SK-N-SH (cell line): Measurements from ENCODE around the gene STK4. TPM values are rescaled to one million over a fixed set of nuclear protein-coding genes. Genes with fewer than 3 reads are reported as not detected.

Experiments used
- CTCF ChIA-PET: fragments of 300-600, 350-600 bp; formaldehyde crosslinking; extraction: SDS; loops from one replicate; lab custom pipeline; 2021; lab: Yijun Ruan, JAX
- POLR2A ChIA-PET: fragments of 350-600 bp; sonication (Branson Sonifier 250); formaldehyde crosslinking; extraction: SDS; loops from one replicate; lab custom pipeline; 2020; ENCODE audit warnings: antibody characterized with exemption, inconsistent platforms; lab: Yijun Ruan, JAX
- DNase-seq: peaks from one replicate; pipeline ENCODE4 v3.0.0; 2012
- H2AFZ ChIP-seq: fragments of 200-600 bp; sonication (generic); 2 replicates; pipeline ENCODE4 v1.8.1; 2016; ENCODE audit warnings: antibody characterized with exemption, mild to moderate bottlenecking, low read depth
- H3F3A ChIP-seq: fragments of 200-600 bp; sonication (generic); replicated peaks from 2 replicates; pipeline ENCODE3; 2016; ENCODE audit warnings: antibody characterized with exemption, mild to moderate bottlenecking; ENCODE audit not compliant: insufficient read depth
- H3K27ac ChIP-seq, 2 experiments: fragments of 200-500 bp in 1 of 2; fragments of 200-600 bp in 1 of 2; sonication (Bioruptor generic) in 1 of 2; sonication (generic), shearing (Covaris generic) in 1 of 2; 2 replicates each; pipeline versions ENCODE4 v1.5.1 to v1.6.1; 2014 to 2016; ENCODE audit warnings: low read depth in 2 of 2, inconsistent platforms in 1 of 2, low read length in 1 of 2, mild to moderate bottlenecking in 1 of 2, mixed read lengths in 1 of 2
- H3K27me3 ChIP-seq: fragments of 200-600 bp; sonication (generic), shearing (Covaris generic); 2 replicates; pipeline ENCODE4 v1.6.1; 2016; ENCODE audit warnings: mixed run types; ENCODE audit not compliant: insufficient read depth
- H3K36me3 ChIP-seq, 2 experiments: fragments of 200-500 bp in 1 of 2; fragments of 200-600 bp in 1 of 2; sonication (Bioruptor generic) in 1 of 2; sonication (generic) in 1 of 2; replicated peaks in 1 of 2; 2 replicates each; pipeline versions ENCODE3 to v1.5.1; 2014 to 2016; ENCODE audit warnings: low read length in 1 of 2, mild to moderate bottlenecking in 1 of 2; ENCODE audit not compliant: insufficient read depth in 2 of 2, control insufficient read depth in 1 of 2
- H3K4me1 ChIP-seq, 2 experiments: fragments of 200-500 bp in 1 of 2; fragments of 200-600 bp in 1 of 2; sonication (Bioruptor generic) in 1 of 2; sonication (generic), shearing (Covaris generic) in 1 of 2; 2 replicates each; pipeline versions ENCODE4 v1.5.1 to v1.6.1; 2014 to 2016; ENCODE audit warnings: low read depth in 1 of 2, low read length in 1 of 2, mixed run types in 1 of 2; ENCODE audit not compliant: insufficient read depth in 2 of 2, control insufficient read depth in 1 of 2
- H3K4me2 ChIP-seq: fragments of 200-600 bp; sonication (generic), shearing (Covaris generic); 2 replicates; pipeline ENCODE4 v1.6.1; 2017; ENCODE audit warnings: mixed run types
- H3K4me3 ChIP-seq, 2 experiments: fragments of 200-500 bp in 1 of 2; fragments of 200-600 bp in 1 of 2; sonication (Bioruptor generic) in 1 of 2; sonication (generic), shearing (Covaris generic) in 1 of 2; 2 replicates each; pipeline versions ENCODE4 v1.5.1 to v1.8.1; 2014 to 2016; ENCODE audit warnings: low read depth in 2 of 2, inconsistent platforms in 1 of 2, low read length in 1 of 2, mild to moderate bottlenecking in 1 of 2, mixed read lengths in 1 of 2, moderate library complexity in 1 of 2
- H3K79me2 ChIP-seq: fragments of 200-600 bp; sonication (generic); 2 replicates; pipeline ENCODE4 v1.8.1; 2017; ENCODE audit warnings: mild to moderate bottlenecking; ENCODE audit not compliant: insufficient read depth
- H3K9ac ChIP-seq: fragments of 200-600 bp; sonication (generic); 2 replicates; pipeline ENCODE4 v1.6.1; 2017; ENCODE audit warnings: mixed run types
- H3K9me2 ChIP-seq: fragments of 200-600 bp; sonication (generic); 2 replicates; pipeline ENCODE4 v1.6.1; 2017; ENCODE audit warnings: mixed run types
- H3K9me3 ChIP-seq: fragments of 200-600 bp; sonication (generic); 2 replicates; pipeline ENCODE4 v1.6.1; 2017; ENCODE audit warnings: mixed run types, mild to moderate bottlenecking, moderate library complexity
- H4K20me1 ChIP-seq: fragments of 200-600 bp; sonication (generic); 2 replicates; pipeline ENCODE4 v1.6.1; 2017; ENCODE audit warnings: mild to moderate bottlenecking, mixed run types; ENCODE audit not compliant: insufficient read depth
- GATA2 ChIP-seq: sonication (generic); formaldehyde crosslinking; IDR thresholded peaks from 2 replicates; pipeline ENCODE4 v1.5.0; 2020; ENCODE audit warnings: mild to moderate bottlenecking, missing genetic modification reagents
- MEF2A ChIP-seq: IDR thresholded peaks from 2 replicates; pipeline ENCODE4 v1.4.0; 2012; ENCODE audit warnings: low read depth, borderline replicate concordance
- NRF1 ChIP-seq: IDR thresholded peaks from 2 replicates; pipeline ENCODE4 v1.6.1; 2012; ENCODE audit warnings: low read depth, mild to moderate bottlenecking, low read length
- RCOR1 ChIP-seq: fragments of 150-350 bp; IDR thresholded peaks from 2 replicates; pipeline ENCODE4 v1.6.1; 2017; ENCODE audit warnings: antibody characterized with exemption, low read length
- RFX5 ChIP-seq: IDR thresholded peaks from 2 replicates; pipeline ENCODE4 v1.6.1; 2012; ENCODE audit warnings: mild to moderate bottlenecking, improper control_type of control experiment, low read length
- SIN3A ChIP-seq: IDR thresholded peaks from 2 replicates; pipeline ENCODE4 v1.6.1; 2012; ENCODE audit warnings: low read depth, mild to moderate bottlenecking, low read length, moderate library complexity, borderline replicate concordance
- SMC3 ChIP-seq: IDR thresholded peaks from 2 replicates; pipeline ENCODE4 v1.6.1; 2012; ENCODE audit warnings: low read depth, low read length, improper control_type of control experiment
- TAF1 ChIP-seq: IDR thresholded peaks from 2 replicates; pipeline ENCODE4 v1.6.1; 2012; ENCODE audit warnings: low read depth, mild to moderate bottlenecking, low read length, moderate library complexity, borderline replicate concordance
- TCF12 ChIP-seq: IDR thresholded peaks from 2 replicates; pipeline ENCODE4 v1.4.0; 2012
- TEAD4 ChIP-seq: IDR thresholded peaks from 2 replicates; pipeline ENCODE4 v1.4.0; 2012; ENCODE audit warnings: mild to moderate bottlenecking, borderline replicate concordance; ENCODE audit not compliant: insufficient read depth
- YY1 ChIP-seq: IDR thresholded peaks from 2 replicates; pipeline ENCODE4 v1.4.0; 2012; ENCODE audit warnings: low read depth, mild to moderate bottlenecking
- WGBS: methylation state at CpG from one replicate; pipeline ENCODE4 v1.1.6; 2017; ENCODE audit warnings: low lambda C conversion rate; 5-methylcytosine and 5-hydroxymethylcytosine counted together
- polyA plus RNA-seq, 3 experiments: library from polyadenylated mRNA; depleted of rRNA; stranded (reverse); fragments of >200 nt; gene quantifications; 2 replicates each; pipeline ENCODE4 v1.2.3, GENCODE V29; 2012
- TF ChIP-seq, protein P1 (sequence below): IDR thresholded peaks from 2 replicates; pipeline ENCODE4 v1.6.1; 2012; ENCODE audit warnings: mild to moderate bottlenecking, low read depth, low read length, moderate library complexity
- TF ChIP-seq, protein P2 (sequence below): fragments of 150-350 bp; IDR thresholded peaks from 2 replicates; pipeline ENCODE4 v1.6.1; 2016; ENCODE audit warnings: mild to moderate bottlenecking, low read depth, low read length
- TF ChIP-seq, protein P3 (sequence below): IDR thresholded peaks from 2 replicates; pipeline ENCODE4 v1.4.0; 2012; ENCODE audit warnings: low read depth, borderline replicate concordance

Gene STK4
- polyA plus RNA-seq, 1 of the 3 experiments (the other 2 are of a cell fraction) = 11.4 TPM

DNA sequence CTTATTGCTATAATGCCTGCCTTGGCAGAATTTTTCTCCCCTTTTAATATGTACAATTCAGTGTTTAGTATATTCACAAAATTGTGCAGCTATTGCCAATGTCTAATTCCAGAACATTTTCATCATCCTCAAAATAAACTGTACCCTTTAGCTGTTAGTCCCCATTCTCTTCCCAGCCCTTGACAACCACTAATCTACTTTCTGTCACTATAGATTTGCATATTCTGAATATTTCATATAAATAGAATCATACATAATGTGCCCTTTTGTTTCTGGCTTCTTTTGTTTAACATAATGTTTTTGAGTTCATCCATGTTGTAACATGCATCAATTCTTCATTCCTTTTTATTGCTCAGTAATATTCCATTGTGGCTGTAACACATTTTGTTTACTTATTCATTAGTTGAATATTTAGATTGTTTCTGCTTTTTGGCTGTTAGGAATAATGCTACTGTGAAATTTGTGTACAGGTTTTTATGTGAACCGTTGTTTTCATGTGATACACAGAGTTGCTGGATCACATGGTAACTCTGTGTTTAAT is 22.4 kb downstream of the STK4 start (continued):
- TF ChIP-seq SMC3 (no peak), TCF12 (no peak), RFX5 (no peak), TAF1 (no peak), MEF2A (no peak), TEAD4 (no peak), NRF1 (no peak)
- TF ChIP-seq, protein P1, sequence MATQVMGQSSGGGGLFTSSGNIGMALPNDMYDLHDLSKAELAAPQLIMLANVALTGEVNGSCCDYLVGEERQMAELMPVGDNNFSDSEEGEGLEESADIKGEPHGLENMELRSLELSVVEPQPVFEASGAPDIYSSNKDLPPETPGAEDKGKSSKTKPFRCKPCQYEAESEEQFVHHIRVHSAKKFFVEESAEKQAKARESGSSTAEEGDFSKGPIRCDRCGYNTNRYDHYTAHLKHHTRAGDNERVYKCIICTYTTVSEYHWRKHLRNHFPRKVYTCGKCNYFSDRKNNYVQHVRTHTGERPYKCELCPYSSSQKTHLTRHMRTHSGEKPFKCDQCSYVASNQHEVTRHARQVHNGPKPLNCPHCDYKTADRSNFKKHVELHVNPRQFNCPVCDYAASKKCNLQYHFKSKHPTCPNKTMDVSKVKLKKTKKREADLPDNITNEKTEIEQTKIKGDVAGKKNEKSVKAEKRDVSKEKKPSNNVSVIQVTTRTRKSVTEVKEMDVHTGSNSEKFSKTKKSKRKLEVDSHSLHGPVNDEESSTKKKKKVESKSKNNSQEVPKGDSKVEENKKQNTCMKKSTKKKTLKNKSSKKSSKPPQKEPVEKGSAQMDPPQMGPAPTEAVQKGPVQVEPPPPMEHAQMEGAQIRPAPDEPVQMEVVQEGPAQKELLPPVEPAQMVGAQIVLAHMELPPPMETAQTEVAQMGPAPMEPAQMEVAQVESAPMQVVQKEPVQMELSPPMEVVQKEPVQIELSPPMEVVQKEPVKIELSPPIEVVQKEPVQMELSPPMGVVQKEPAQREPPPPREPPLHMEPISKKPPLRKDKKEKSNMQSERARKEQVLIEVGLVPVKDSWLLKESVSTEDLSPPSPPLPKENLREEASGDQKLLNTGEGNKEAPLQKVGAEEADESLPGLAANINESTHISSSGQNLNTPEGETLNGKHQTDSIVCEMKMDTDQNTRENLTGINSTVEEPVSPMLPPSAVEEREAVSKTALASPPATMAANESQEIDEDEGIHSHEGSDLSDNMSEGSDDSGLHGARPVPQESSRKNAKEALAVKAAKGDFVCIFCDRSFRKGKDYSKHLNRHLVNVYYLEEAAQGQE = no peak
- TF ChIP-seq, all 33 proteins: peak for 0

DNA sequence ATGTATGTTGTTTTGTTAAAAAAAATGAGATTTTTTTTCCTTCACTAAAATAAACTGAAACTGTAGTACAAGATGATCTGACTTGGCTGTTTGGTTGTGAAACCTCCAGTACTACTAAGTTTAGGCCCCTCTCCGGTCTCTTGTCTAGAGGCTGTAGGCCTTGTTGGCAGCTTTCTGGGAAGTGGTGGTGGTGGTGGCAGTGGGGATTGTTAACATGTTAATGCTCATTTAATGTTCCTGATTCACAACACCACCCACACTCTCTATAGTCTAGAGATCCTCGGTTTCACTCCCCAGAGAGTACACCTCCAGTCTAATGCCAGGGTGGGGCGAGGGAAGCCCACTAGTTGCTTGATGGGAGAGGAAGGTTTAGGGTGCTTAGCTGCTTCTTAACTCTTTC is 24.1 kb downstream of the STK4 start:
- Histone ChIP-seq H3K27ac (no peak overlapping the region), H3K9me3 (no peaks in the 10 kb centered on the region), H3F3A (peaks cover 13% of the 10 kb centered on the region), H3K4me3 (peak overlapping the region in 1 of 2 experiments; percentile 19; a peak in 1 of 4 replicates), H2AFZ (no peak overlapping the region), H3K36me3 (peaks cover 26 to 32% of the 10 kb centered on the region in 2 experiments), H3K9ac (0 out of 2 replicates have a peak overlapping the region, but pooled peaks have one; percentile 0), H4K20me1 (no peaks in the 10 kb centered on the region)
- DNase-seq = no peak
- 100% methylated on average over 2 of the region's 3 CpGs for WGBS
- CTCF ChIA-PET = interaction anchor here (1.0 to 1.2 kb wide), 2 partner anchors 106 to 258 kb away, joined by 3 read pairs; no protein-coding TSS in a partner anchor
- no peak for TF ChIP-seq YY1
- TF ChIP-seq, protein P2, sequence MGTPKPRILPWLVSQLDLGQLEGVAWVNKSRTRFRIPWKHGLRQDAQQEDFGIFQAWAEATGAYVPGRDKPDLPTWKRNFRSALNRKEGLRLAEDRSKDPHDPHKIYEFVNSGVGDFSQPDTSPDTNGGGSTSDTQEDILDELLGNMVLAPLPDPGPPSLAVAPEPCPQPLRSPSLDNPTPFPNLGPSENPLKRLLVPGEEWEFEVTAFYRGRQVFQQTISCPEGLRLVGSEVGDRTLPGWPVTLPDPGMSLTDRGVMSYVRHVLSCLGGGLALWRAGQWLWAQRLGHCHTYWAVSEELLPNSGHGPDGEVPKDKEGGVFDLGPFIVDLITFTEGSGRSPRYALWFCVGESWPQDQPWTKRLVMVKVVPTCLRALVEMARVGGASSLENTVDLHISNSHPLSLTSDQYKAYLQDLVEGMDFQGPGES = no peak
- TF ChIP-seq SIN3A = no peak
- TF ChIP-seq NRF1 = no peak
- TF ChIP-seq, protein P3, sequence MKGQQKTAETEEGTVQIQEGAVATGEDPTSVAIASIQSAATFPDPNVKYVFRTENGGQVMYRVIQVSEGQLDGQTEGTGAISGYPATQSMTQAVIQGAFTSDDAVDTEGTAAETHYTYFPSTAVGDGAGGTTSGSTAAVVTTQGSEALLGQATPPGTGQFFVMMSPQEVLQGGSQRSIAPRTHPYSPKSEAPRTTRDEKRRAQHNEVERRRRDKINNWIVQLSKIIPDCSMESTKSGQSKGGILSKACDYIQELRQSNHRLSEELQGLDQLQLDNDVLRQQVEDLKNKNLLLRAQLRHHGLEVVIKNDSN = no peak
- no peak for TF ChIP-seq RCOR1
- no peak for TF ChIP-seq GATA2
- TF ChIP-seq, all 33 proteins: peak for 0
- Histone ChIP-seq H3K27me3 (no peaks in the 10 kb centered on the region), H3K4me2 (peak overlapping the region; percentile 30), H3K79me2 (peaks cover 30% of the 10 kb centered on the region), H3K4me1 (peaks cover 3 to 13% of the 10 kb centered on the region in 2 experiments; a peak in 3 of 4 replicates), H3K9me2 (no peaks in the 10 kb centered on the region)
- POLR2A ChIA-PET = no interaction called here
